DMS 273 (cell line): ENCODE results near the gene SNRPA.
"Not testable (repeated sequence)": the region's sequence is repeated elsewhere in the genome, so short reads cannot be mapped to it uniquely, and the experiment has no call there.

ENCODE experiments used
- DNase-seq: peaks from one replicate; lab custom pipeline; 2025; ENCODE audit not compliant: unreplicated experiment; lab: John Stamatoyannopoulos, UW

Gene SNRPA

GRCh38 chr19:40776364-40776763 lies 25.4 kb downstream of the SNRPA start:
- DNase-seq = no peak

GRCh38 chr19:40776932-40777644 lies 26.1 kb downstream of the SNRPA start:
- peak; percentile 95 for DNase-seq

GRCh38 chr19:40777645-40777936 lies 26.6 kb downstream of the SNRPA start:
- DNase-seq = no peak

GRCh38 chr19:40777937-40778705 lies 27.1 kb downstream of the SNRPA start, which contains the start of gene RAB4B:
Gene RAB4B, plus strand, starts transcription at chr19:40778247. Its CDS starts 129 bp downstream, at chr19:40778376.
- DNase-seq = peak; percentile 100

GRCh38 chr19:40778706-40779284 lies 27.8 kb downstream of the SNRPA start:
- DNase-seq = no peak

- DNase-seq = no peak
Observed at GRCh38 chr19:40780582-40780981, 29.6 kb downstream of the SNRPA start.

- DNase-seq = no peak
Observed at GRCh38 chr19:40781140-40781539, 30.1 kb downstream of the SNRPA start.

GRCh38 chr19:40783711-40784110 lies 32.7 kb downstream of the SNRPA start:
- no peak for DNase-seq

- DNase-seq = not testable (repeated sequence)
Observed at GRCh38 chr19:40784146-40784545, 33.1 kb downstream of the SNRPA start.

GRCh38 chr19:40785526-40785925 lies 34.5 kb downstream of the SNRPA start:
- DNase-seq = no peak

- DNase-seq = no peak
Observed at GRCh38 chr19:40786060-40787037, 35.3 kb downstream of the SNRPA start.

- no peak for DNase-seq
Observed at GRCh38 chr19:40791349-40791748, 40.3 kb downstream of the SNRPA start.

- no peak for DNase-seq
Observed at GRCh38 chr19:40791996-40792395, 41.0 kb downstream of the SNRPA start.

- no peak for DNase-seq
Observed at GRCh38 chr19:40797166-40797962, 46.4 kb downstream of the SNRPA start.

GRCh38 chr19:40797963-40798682 lies 47.1 kb downstream of the SNRPA start:
- peak; percentile 64 for DNase-seq

- peak; percentile 100 for DNase-seq
Observed at GRCh38 chr19:40798683-40799557, 47.9 kb downstream of the SNRPA start, which contains the start of gene EGLN2. Gene EGLN2, plus strand, starts transcription at chr19:40799191. Its CDS starts 1,382 bp downstream, at chr19:40800573.

GRCh38 chr19:40799558-40800338 lies 48.7 kb downstream of the SNRPA start:
- DNase-seq = peak; percentile 52
